OCI-LY1 (cell line): ENCODE measurements around the gene CACNA1C.

Experiments used
- CTCF ChIP-seq: fragments of 200-600 bp; sonication (generic), shearing (Covaris generic); IDR thresholded peaks from 2 replicates; pipeline ENCODE4 v1.5.1; 2017; ENCODE audit warnings: mild to moderate bottlenecking, antibody characterized with exemption, low read length, moderate library complexity, mixed read lengths
- EZH2 ChIP-seq: fragments of 200-600 bp; sonication (generic), shearing (Covaris generic); IDR thresholded peaks from 2 replicates; pipeline ENCODE4 v1.8.0; 2017; ENCODE audit warnings: borderline replicate concordance, mixed run types, mild to moderate bottlenecking, antibody characterized with exemption, low read length, moderate library complexity, mixed read lengths

GRCh38 chr12:2032506-2032905, 20.3 kb upstream of the CACNA1C start:
- TF ChIP-seq CTCF (no peak), EZH2 (no peak)
